ENCODE results near the gene SLC41A3.

- TF ChIP-seq CTCF (IDR thresholded peaks at IDR 0.05) = no peak
- TF ChIP-seq ZFX (IDR thresholded peaks at IDR 0.05; ENCODE audit: borderline replicate concordance) = no peak
Observed at GRCh38 chr3:126078866-126079265, 5.1 kb downstream of the SLC41A3 start.

Data from 22Rv1 (cell line).